Hematopoietic multipotent progenitor cell treated with erythropoietin and hydrocortisone succinate and interleukin-3 and kit ligand, for 15 days (in vitro differentiated cells): ENCODE results near the gene UGT1A5.
"Not testable (repeated sequence)": the region's sequence is repeated elsewhere in the genome, so short reads cannot be mapped to it uniquely, and the experiment has no call there.

Experiments
- DNase-seq: peaks from one replicate; pipeline ENCODE4 v3.0.0-alpha.2; 2015; ENCODE audit warnings: low spot score

UGT1A5 gene

GRCh38 chr2:233746475-233747282 is 34.0 kb downstream of the UGT1A5 start:
- DNase-seq: no peak

- DNase-seq: no peak
These were observed 34.5 kb downstream of the UGT1A5 start for GRCh38 chr2:233747283-233747544.

DNA sequence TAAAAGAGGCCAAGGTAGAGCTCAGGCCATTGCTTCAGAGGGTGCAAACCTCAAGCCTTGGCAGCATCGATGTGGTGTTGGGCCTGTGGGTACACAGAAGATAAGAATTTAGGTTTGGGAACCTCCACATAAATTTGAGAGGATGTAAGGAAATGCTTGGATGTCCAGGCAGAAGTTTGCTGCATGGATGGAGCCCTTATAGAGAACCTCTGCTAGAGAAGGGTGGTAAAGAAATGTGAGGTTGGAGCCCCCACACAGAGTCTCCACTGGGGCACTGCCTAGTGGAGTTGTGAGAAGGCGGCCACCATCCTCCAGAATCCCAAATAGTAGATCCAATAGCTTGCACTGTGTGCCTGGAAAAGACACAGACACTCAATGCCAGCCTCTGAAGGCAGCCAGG is 38.0 kb downstream of the UGT1A5 start:
- DNase-seq: not testable (repeated sequence)

GRCh38 chr2:233751212-233752009 is 38.7 kb downstream of the UGT1A5 start:
- DNase-seq: not testable (repeated sequence)

DNA sequence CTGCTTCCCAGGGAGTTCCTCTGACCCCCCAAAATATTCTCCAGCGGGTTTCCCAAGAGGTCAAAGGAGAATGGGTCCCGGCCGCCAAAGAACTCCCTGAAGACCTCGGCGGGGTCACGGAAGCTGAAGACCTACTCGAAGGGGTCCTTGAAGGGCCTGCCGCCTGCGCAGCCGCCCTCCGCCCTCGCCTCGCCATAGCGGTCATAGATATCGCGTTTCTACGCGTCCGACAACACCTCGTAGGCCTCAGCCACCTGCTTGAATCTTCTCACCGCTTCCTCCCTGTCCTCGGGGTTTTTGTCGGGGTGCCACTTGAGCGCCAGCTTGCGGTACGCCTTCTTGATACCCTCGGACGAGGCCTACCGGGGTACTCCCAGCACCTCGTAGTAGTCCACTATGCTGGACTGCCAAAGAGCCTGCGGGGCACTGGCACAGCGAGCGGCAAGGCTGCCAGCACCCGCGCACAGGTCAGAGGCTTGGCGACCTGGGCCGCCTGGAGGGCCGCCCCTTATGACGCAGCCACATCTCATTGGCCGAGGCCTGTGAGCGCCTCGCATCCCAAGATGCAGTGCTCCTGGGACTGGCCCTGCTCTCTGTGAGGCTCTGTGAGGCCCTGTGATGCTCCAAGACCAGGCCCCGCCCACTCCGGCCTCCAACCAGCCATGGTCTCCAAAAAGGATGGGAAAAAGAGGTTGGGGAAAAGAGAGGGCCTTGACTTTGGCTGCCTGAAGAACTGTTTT is 42.3 kb downstream of the UGT1A5 start:
- DNase-seq: no peak

DNA sequence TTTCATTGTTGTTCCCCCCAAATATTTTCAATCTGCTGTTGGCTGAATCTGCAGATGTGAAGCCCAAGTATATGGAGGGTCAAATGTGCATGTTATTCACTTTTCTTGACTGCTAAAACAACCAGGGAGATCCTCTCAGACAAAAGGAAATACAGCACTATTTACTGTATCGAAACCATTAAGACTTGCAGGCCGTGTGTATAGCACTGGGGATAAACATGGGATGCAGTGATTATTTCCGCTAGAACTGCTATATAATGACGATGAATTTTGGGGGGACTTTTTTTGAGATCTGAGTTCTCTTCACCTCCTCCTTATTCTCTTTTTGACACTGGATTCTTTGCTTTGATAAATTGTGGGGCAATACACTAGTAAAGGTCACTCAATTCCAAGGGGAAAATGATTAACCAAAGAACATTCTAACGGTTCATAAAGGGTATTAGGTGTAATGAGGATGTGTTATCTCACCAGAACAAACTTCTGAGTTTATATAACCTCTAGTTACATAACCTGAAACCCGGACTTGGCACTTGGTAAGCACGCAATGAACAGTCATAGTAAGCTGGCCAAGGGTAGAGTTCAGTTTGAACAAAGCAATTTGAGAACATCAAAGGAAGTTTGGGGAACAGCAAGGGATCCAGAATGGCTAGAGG is 43.8 kb downstream of the UGT1A5 start:
- no peak for DNase-seq

- no peak for DNase-seq
These were observed 45.4 kb downstream of the UGT1A5 start for GRCh38 chr2:233758141-233758540.

DNA sequence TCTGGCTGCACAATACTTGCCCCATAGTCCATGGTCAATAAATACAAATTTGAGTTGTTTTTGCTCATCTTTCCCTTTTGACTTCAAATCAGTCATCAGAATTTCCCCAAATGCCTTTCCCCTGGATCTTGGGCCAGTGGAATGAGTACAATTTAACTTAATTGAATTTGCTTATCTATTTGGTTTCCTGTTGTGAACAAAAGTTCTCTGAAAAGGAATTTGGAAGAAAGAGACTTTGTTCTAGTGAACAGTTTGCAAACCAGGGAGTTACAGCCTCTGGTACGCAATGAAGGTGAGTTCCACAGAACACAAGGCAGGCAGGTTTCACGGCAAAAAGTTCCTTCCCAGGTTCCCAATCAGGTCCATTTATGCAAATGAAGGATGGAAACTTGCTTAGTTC is 46.1 kb downstream of the UGT1A5 start:
- DNase-seq: no peak

GRCh38 chr2:233760043-233760442 is 47.3 kb downstream of the UGT1A5 start, which contains the start of gene UGT1A1:
UGT1A1 (plus strand) TSS chr2:233760270; CDS start chr2:233760288, 18 bp downstream.
- no peak for DNase-seq

DNA sequence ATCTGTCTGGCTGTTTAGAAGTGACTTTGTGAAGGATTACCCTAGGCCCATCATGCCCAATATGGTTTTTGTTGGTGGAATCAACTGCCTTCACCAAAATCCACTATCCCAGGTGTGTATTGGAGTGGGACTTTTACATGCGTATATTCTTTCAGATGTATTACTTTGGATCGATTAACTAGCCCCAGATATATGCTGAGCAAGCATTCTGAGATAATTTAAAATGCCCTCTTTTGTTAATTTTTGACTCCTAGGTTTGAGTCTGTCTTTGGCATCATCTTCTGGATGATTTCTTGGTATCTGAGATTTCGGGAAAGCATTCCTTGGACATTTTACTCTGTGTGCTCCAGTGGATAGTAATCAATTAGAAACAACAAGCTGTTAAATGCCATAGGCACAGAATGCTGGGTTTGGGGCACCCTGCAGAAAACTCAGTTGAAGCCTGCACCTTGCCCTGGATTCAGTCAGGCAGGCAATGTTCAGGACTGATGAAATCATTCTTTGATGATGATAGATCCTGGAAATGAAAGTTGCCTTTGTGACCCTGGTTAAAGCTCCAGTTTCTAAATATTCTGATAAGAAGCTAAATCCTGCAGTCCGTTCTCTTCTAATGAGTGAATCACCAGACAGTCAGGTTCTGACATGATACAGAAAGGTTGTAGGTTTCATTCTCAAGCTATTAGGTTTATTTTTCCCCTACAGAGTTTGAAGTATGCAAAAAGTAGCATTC is 48.5 kb downstream of the UGT1A5 start:
- DNase-seq: no peak

DNA sequence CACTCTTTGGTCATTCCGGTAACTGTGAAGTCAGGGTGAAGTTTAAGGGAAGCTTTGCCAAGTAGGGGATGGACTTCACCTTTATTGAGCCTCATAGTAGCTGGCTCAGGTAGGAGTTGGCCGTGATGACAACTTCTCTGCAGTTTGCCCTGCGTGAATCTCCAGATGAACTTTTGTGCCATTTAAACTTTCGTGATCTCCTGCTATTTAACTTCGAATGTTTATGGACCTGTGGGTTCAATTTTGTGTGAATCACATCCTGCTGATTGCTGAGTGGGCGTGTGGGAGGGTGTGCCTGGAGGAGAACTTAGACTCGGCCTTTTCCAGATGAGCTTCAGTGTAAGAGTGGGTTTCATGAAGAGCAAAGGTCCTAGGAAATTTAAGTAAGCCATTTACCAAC is 51.6 kb downstream of the UGT1A5 start:
- DNase-seq: no peak

- DNase-seq: no peak
These were observed 52.1 kb downstream of the UGT1A5 start for GRCh38 chr2:233764761-233765160.

DNA sequence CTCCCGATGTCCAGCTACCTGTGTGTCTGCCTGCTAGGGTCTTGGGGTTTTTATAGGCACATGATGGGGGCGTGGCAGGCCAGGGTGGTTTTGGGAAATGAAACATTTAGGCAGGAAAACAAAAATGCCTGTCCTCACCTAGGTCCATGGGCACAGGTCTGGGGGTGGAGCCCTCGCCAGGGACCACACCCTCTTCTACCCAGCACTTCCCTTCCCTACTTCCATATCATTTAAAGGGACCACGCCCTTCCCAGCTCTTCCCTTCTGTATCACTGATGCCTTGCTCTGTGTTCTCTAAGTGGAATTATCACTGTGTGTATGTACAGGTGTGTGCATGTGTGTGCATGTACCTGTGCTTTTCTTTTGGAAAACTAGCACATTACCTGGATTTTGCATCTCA is 53.7 kb downstream of the UGT1A5 start:
- DNase-seq: no peak

GRCh38 chr2:233768076-233768475 is 55.4 kb downstream of the UGT1A5 start:
- no peak for DNase-seq

DNA sequence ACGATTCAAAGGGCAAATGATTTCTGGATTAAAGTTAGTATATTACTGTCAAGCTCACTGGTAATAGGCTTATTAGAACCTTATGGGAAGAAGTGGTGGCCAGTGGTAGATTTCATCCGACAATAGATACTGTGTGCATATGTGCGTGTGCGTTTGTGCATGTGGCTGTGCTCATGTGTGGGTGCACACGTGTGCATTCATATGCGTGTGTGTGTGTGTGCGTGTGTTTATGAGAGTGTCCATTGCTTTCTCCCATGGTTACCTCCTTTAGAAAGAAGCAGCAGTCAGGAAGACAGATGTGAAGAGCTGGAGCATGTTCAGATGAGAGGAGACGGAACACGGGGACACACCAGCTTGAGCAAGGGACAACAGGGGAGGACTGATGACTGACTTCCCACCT is 56.6 kb downstream of the UGT1A5 start:
- DNase-seq: no peak

- no peak for DNase-seq
These were observed 59.4 kb downstream of the UGT1A5 start for GRCh38 chr2:233772153-233772552.

- no peak for DNase-seq
These were observed 59.9 kb downstream of the UGT1A5 start for GRCh38 chr2:233772583-233772982.

GRCh38 chr2:233773854-233774253 is 61.1 kb downstream of the UGT1A5 start:
- DNase-seq: no peak

DNA sequence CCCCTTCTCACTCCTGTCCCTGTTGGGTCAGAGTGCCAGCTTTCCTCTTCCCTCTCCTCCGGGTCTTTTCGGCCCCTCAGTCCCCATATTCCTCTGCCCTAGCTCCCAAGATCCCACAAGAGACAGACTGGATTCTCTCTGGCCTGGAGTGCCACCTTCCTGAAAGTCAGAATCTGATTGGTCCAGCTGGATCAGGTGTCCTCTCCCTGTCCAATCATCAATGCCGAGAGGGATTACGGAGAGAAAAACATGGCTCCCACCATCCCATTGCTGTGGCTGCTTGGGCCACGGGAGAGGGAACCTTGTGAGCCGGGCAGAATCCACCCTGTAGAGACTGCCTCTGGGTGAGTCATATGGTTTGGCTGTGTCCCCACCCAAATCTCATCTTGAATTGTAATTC is 62.7 kb downstream of the UGT1A5 start:
- DNase-seq: no peak

DNA sequence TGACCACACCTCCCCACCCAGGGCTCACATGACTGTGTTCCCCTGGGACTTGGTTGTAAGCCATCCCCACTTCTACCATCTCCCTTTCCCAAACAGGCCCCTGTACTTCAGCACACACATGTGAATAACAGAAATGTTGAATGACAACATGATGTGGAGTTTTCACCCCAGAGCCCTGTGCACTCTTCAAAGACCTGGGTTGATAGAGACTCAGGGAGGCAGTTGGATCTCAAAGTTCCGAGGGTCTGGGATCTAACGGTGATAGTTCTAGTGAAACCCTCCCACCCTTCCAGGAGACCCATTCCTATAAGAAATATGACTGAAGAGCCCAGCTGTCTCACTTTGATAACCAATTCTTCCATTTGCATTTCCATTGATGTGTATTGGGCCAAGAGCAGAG is 65.3 kb downstream of the UGT1A5 start, which contains the start of gene MROH2A:
Gene MROH2A (plus strand): TSS at position 301 of the 400 bp plus-strand sequence. CDS start 1,029 bp downstream, outside the sequence.
- DNase-seq: no peak

DNA sequence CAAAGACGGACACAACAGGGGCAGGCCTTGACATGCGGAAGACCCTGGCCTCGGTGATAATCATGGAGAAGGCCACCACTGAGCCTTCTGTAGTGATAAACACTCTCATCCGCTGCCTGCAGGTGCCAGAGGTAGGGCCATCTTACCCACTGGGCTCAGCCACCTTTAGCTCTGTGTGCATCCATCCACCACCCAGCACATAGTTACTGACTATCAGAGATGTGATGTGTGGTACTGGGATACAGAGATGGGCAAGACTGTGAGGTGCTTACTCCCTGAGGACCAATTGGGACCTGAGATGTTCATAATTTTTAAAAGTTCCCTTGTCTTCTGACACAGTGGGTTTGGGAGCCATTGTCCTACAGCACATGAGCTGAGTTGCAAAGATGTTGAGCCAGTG is 67.0 kb downstream of the UGT1A5 start:
- DNase-seq: no peak
